Spleen (tissue), 11 donors: ENCODE data around the gene NTN1. TPM values are rescaled to one million over a fixed set of nuclear protein-coding genes. Genes with fewer than 3 reads are reported as not detected.

Experiments used
- DNase-seq: peaks from one replicate; pipeline ENCODE4 v3.0.0-alpha.2; 2020
- H3K27ac ChIP-seq, 8 donors: fragments of 200-600 bp; sonication (generic) in 7 of 8; 1 replicate in 4 of 8; 2 replicates in 4 of 8; pipeline versions ENCODE4 v1.5.0 to v1.8.0; 2016 to 2021; ENCODE audit warnings: inconsistent platforms in 4 of 8, mild to moderate bottlenecking in 4 of 8, moderate library complexity in 1 of 8
- H3K27me3 ChIP-seq, 7 donors: fragments of 200-600 bp; sonication (generic) in 6 of 7; replicated peaks in 1 of 7; 1 replicate in 4 of 7; 2 replicates in 3 of 7; pipeline versions ENCODE4 v1.5.0 to v1.8.0; 2016 to 2021; ENCODE audit warnings: inconsistent platforms in 3 of 7, mild to moderate bottlenecking in 1 of 7
- H3K36me3 ChIP-seq, 6 donors: fragments of 200-600 bp; sonication (generic) in 5 of 6; 1 replicate in 4 of 6; 2 replicates in 2 of 6; pipeline versions ENCODE4 v1.5.0 to v1.8.0; 2016 to 2021; ENCODE audit warnings: inconsistent platforms in 2 of 6
- H3K4me1 ChIP-seq, 6 donors: fragments of 200-600 bp; sonication (generic) in 5 of 6; 1 replicate in 3 of 6; 2 replicates in 3 of 6; pipeline versions ENCODE4 v1.5.0 to v1.8.0; 2016 to 2021; ENCODE audit warnings: inconsistent platforms in 3 of 6
- H3K4me3 ChIP-seq, 8 donors: fragments of 200-600 bp; sonication (generic) in 7 of 8; 1 replicate in 4 of 8; 2 replicates in 4 of 8; pipeline versions ENCODE4 v1.5.0 to v1.8.0; 2016 to 2021; ENCODE audit warnings: inconsistent platforms in 4 of 8, mild to moderate bottlenecking in 4 of 8, moderate library complexity in 2 of 8
- H3K9me3 ChIP-seq, 8 donors: fragments of 200-600 bp; sonication (generic) in 7 of 8; 1 replicate in 4 of 8; 2 replicates in 4 of 8; pipeline versions ENCODE4 v1.5.0 to v1.8.0; 2016 to 2021; ENCODE audit warnings: inconsistent platforms in 4 of 8
- CTCF ChIP-seq, 11 experiments: fragments of 200-600 bp in 7 of 11; fragments of 450-650 bp in 4 of 11; sonication (generic) in 4 of 11; IDR thresholded peaks in 8 of 11; conservative IDR thresholded peaks in 3 of 11; 1 replicate in 7 of 11; 2 replicates in 4 of 11; pipeline versions ENCODE4 v1.4.0 to v1.8.0; 2016 to 2021; ENCODE audit warnings: antibody characterized with exemption in 11 of 11, inconsistent platforms in 4 of 11, mild to moderate bottlenecking in 1 of 11
- POLR2A ChIP-seq, 3 donors: fragments of 450-650 bp; IDR thresholded peaks; one replicate each; pipeline ENCODE4 v1.5.1; 2017; ENCODE audit warnings: antibody characterized with exemption in 3 of 3, mild to moderate bottlenecking in 1 of 3
- POLR2AphosphoS5 ChIP-seq, 3 donors: sonication (generic); formaldehyde crosslinking; IDR thresholded peaks; one replicate each; pipeline ENCODE4 v1.5.1; 2017; ENCODE audit warnings: antibody characterized with exemption in 3 of 3
- whole genome bisulfite sequencing, 5 donors: extraction: QIAGEN DNeasy Blood & Tissue Kit in 3 of 5; methylation state at CpG; one replicate each; pipeline versions ENCODE4 v1.1.5 to v1.1.7; 2013 to 2018; 5-methylcytosine and 5-hydroxymethylcytosine counted together
- intact Hi-C: fragments of 100-400 bp; cut with DNase I; formaldehyde crosslinking; loops from one replicate; pipeline ENCODE4 v1.15.0; 2023; ENCODE audit warnings: low total_unique reads
- polyA plus RNA-seq, 3 donors: library from polyadenylated mRNA; stranded (reverse); fragments of 200-250 nt; gene quantifications; one replicate each; pipeline ENCODE4 v1.2.1, GENCODE V29; 2013
- total RNA-seq, 7 donors: library from RNA; depleted of rRNA in 3 of 7; stranded (reverse); fragments of >200 nt in 3 of 7; fragmentation: NEBNext Ultra II Directional in 4 of 7; extraction: Animal tissue kit (Norgen Biotek cat#: 25700) in 4 of 7; gene quantifications; one replicate each; pipeline versions ENCODE4 v1.1.0 to v1.2.1, GENCODE V29; 2016 to 2021
- donor health status: healthy with polysubstance abuse.
- donor health status: DM: no; HTN: no; CAD: no; lungs with moderate emphysema.
- donor health status: DM: no; HTN: no; CAD: no.
- donor health status: Bipolar disorder and iron deficiency.
- donor health status: healthy.
- donor health status: DM: no; HTN: no; CAD: no.
- donor health status: DM: yes; HTN: yes; CAD: no.

The NTN1 gene
- total and polyA plus RNA-seq, 10 donors = 0.07 to 0.43 (median 0.23) TPM; not detected in 2

GRCh38 chr17:9131371-9131770, 110.1 kb downstream of the NTN1 start:
- peak; percentile 2 for DNase-seq
- Histone ChIP-seq H3K9me3 (no peaks in the 10 kb centered on the region), H3K27me3 (peaks cover 0 to 15% (median 0%) of the 10 kb centered on the region in 7 donors), H3K4me3 (no peak overlapping the region), H3K36me3 (no peaks in the 10 kb centered on the region), H3K4me1 (no peaks in the 10 kb centered on the region), H3K27ac (no peak overlapping the region)
- intact Hi-C loops = no loop called here
- 66 to 95% (median 92%) methylated on average over 5 of the region's 5 CpGs for WGBS, 5 donors
- TF ChIP-seq POLR2AphosphoS5 (IDR thresholded peaks at IDR 0.05) = no peak
- no peak for TF ChIP-seq CTCF (IDR thresholded peaks at IDR 0.05 in 8 of 11, conservative IDR thresholded peaks at IDR 0.05 in 3 of 11)
- no peak for TF ChIP-seq POLR2A (IDR thresholded peaks at IDR 0.05)

GRCh38 chr17:9132291-9132690, 111.0 kb downstream of the NTN1 start:
- Histone ChIP-seq H3K27ac (no peak overlapping the region), H3K36me3 (no peaks in the 10 kb centered on the region), H3K4me1 (no peaks in the 10 kb centered on the region), H3K9me3 (no peaks in the 10 kb centered on the region), H3K27me3 (peaks cover 0 to 15% (median 0%) of the 10 kb centered on the region in 7 donors), H3K4me3 (no peak overlapping the region)
- DNase-seq = peak; percentile 37
- intact Hi-C loops = no loop called here
- WGBS, 5 donors = 86 to 93% (median 87%) methylated on average over 9 of the region's 9 CpGs
- no peak for TF ChIP-seq POLR2A (IDR thresholded peaks at IDR 0.05)
- TF ChIP-seq POLR2AphosphoS5 (IDR thresholded peaks at IDR 0.05) = no peak
- no peak for TF ChIP-seq CTCF (IDR thresholded peaks at IDR 0.05 in 8 of 11, conservative IDR thresholded peaks at IDR 0.05 in 3 of 11)

GRCh38 chr17:9132944-9133610, 111.8 kb downstream of the NTN1 start:
- no peaks in the 10 kb centered on the region for H3K4me1 ChIP-seq
- H3K36me3 ChIP-seq = no peaks in the 10 kb centered on the region
- TF ChIP-seq POLR2AphosphoS5 (IDR thresholded peaks at IDR 0.05) = no peak
- no peak for TF ChIP-seq CTCF (IDR thresholded peaks at IDR 0.05 in 8 of 11, conservative IDR thresholded peaks at IDR 0.05 in 3 of 11)
- no peak for TF ChIP-seq POLR2A (IDR thresholded peaks at IDR 0.05)
- H3K4me3 ChIP-seq = no peak overlapping the region
- DNase-seq = no peak
- peaks cover 0 to 15% (median 0%) of the 10 kb centered on the region in 7 donors for H3K27me3 ChIP-seq
- no peak overlapping the region for H3K27ac ChIP-seq
- intact Hi-C loops = no loop called here
- no peaks in the 10 kb centered on the region for H3K9me3 ChIP-seq
- 86 to 91% (median 90%) methylated on average over 13 to 14 of the region's 14 CpGs for WGBS, 5 donors

- intact Hi-C loops = no loop called here
- Histone ChIP-seq H3K4me1 (no peaks in the 10 kb centered on the region), H3K9me3 (no peaks in the 10 kb centered on the region), H3K4me3 (no peak overlapping the region), H3K27ac (no peak overlapping the region), H3K36me3 (no peaks in the 10 kb centered on the region), H3K27me3 (peaks cover 0 to 15% (median 0%) of the 10 kb centered on the region in 7 donors)
- no peak for DNase-seq
- TF ChIP-seq POLR2A (IDR thresholded peaks at IDR 0.05) (no peak), POLR2AphosphoS5 (IDR thresholded peaks at IDR 0.05) (no peak), CTCF (IDR thresholded peaks at IDR 0.05 in 8 of 11, conservative IDR thresholded peaks at IDR 0.05 in 3 of 11) (no peak)
- WGBS, 5 donors = 75 to 91% (median 80%) methylated on average over 14 to 17 of the region's 17 CpGs
These were observed 116.9 kb downstream of the NTN1 start for GRCh38 chr17:9138161-9138717.
